Spleen (tissue), 10 donors: ENCODE measurements around the gene CENPO. TPM values are rescaled to one million over a fixed set of nuclear protein-coding genes. Genes with fewer than 3 reads are reported as not detected.

Experiments
- polyA plus RNA-seq, 3 donors: library from polyadenylated mRNA; stranded (reverse); fragments of 200-250 nt; gene quantifications; one replicate each; pipeline ENCODE4 v1.2.1, GENCODE V29; 2013
- total RNA-seq, 7 donors: library from RNA; depleted of rRNA in 3 of 7; stranded (reverse); fragments of >200 nt in 3 of 7; fragmentation: NEBNext Ultra II Directional in 4 of 7; extraction: Animal tissue kit (Norgen Biotek cat#: 25700) in 4 of 7; gene quantifications; one replicate each; pipeline versions ENCODE4 v1.1.0 to v1.2.1, GENCODE V29; 2016 to 2021
- donor health status: healthy with polysubstance abuse.
- donor health status: DM: no; HTN: no; CAD: no; lungs with moderate emphysema.
- donor health status: DM: no; HTN: no; CAD: no.
- donor health status: Bipolar disorder and iron deficiency.
- donor health status: healthy.
- donor health status: DM: no; HTN: no; CAD: no.
- donor health status: DM: yes; HTN: yes; CAD: no.

Gene CENPO
- total and polyA plus RNA-seq, 10 donors: 1.7 to 10.4 (median 8.2) TPM

Other genes with a start within 250 kb of the CENPO start
- 10 to 100 TPM; 11.0 to 26.9 (median 20.5) TPM for gene PTRHD1, start within 50 bp of the CENPO start, total RNA-seq
- 10 to 100 TPM; 36.4 to 42.0 (median 36.5) TPM for gene PTRHD1, start within 50 bp of the CENPO start, polyA plus RNA-seq
- gene ADCY3, start 126.8 kb downstream of the CENPO start, total RNA-seq: 10 to 100 TPM; 39.6 to 61.5 (median 58.2) TPM
- gene ADCY3, start 126.8 kb downstream of the CENPO start, polyA plus RNA-seq: 10 to 100 TPM; 36.5 to 53.1 (median 42.4) TPM
- gene DNAJC27, start 178.5 kb downstream of the CENPO start, total RNA-seq: 10 to 100 TPM in 1 of 7 donors, 1 to 10 TPM in 6; 4.6 to 10.5 (median 8.0) TPM
- gene DNAJC27, start 178.5 kb downstream of the CENPO start, polyA plus RNA-seq: 1 to 10 TPM; 1.7 to 3.0 (median 2.2) TPM
- gene EFR3B, start 248.7 kb downstream of the CENPO start, total RNA-seq: 10 to 100 TPM in 3 of 7 donors, 1 to 10 TPM in 4; 4.4 to 13.2 (median 8.3) TPM
- gene EFR3B, start 248.7 kb downstream of the CENPO start, polyA plus RNA-seq: 1 to 10 TPM in 1 of 3 donors, under 1 TPM in 2; 0.22 to 2.6 (median 0.39) TPM